HG02678 (cell line): ENCODE data around the gene CMKLR1.

ENCODE experiments used
- ATAC-seq: cut with Tn5 transposase; IDR thresholded peaks from one replicate; pipeline ENCODE4 v1.9.1; 2021; ENCODE audit warnings: mild to moderate bottlenecking, moderate library complexity; ENCODE audit not compliant: unreplicated experiment

The CMKLR1 gene

DNA sequence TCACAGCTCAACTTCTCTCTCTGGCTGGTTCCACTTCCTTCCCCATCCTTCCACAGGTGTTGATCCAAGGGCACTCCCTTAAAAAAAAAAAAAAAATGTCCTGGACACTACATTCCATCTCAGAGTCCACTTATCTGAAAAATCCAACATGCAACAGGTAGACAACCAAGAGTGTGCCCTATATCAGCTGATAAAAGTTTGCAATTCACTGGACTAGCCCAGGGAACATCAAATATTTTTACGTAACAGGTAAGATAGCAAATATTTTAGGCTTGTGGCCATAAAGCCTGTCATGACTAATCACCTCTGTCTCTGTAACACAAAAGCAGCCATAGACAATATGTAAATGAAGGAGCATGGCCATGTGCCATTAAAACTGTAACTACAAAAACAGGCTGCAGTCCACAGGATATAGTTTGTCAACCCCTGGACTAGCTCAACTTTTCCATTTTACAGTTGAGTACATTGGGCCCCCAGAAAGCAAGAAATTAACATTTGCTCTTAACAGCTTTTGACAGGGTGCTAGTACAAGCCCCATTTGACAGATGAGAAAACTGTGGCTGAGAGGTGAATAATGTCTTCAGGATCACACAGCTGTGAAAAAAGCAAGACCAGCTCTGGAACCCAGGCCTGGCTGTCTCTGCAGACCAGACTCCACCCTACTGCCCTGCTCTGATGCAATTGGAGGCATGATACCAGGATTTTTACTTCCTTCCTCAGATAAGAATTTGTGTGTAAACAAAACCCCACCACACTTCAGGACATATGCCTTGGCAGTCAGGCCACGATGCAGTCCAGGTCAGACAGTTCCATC is 68.9 kb downstream of the CMKLR1 start:
- ATAC-seq = no peak

DNA sequence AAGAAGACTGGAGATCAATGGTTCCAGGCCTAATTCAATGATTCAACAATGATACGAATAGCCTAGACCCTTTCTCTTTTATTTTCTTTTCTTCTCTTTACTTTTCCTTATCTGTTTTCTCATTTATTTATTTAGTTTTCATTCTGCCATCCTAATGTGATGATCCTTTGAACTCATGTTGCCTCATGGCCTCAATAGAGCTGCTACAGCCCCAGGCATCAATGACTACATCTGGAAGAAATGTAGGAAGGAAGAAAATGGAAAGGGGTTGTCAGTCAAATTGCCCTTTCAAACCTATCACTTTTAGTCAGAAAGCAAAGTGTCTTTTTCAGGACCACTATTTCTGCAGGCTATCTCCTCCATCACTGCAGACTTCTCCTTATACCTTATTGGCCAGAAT is 69.9 kb downstream of the CMKLR1 start:
- no peak for ATAC-seq

DNA sequence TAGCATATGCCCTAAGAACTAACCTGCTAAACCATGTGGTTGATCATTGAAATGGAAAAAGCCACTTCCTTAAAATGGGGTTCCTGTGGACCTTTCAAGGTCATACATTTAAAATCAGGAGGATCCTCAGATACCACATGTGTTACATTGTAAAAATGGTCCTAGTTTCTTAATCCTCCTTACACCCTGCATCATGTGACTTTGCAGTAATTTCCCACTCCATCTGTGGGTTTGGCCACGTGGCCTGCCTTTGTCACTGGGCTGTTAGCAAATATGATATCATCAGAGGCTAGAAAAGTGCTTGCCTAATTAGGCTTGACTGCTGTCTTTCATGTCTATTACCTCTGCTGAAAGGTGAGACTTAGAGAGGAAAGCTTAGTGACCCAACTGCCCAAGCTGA is 70.7 kb downstream of the CMKLR1 start:
- ATAC-seq = no peak

DNA sequence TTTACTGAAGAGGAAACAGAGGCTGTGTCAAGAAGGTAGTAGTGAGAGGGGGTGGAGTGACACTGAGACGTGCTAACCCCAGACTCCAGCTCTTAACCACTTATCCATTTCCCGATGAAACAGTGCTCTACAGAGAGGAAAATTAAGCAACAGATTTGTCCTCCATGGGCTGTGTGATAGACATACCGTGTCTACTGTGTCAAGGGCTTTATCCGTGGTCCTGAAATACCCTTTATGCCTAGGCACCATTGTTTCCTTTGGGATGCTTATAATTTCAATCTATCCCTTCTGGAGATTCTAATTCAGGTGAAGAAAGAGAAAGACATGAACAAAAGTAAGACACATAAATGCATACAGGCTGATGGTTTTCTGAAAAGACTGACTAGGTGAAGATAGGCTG is 71.7 kb downstream of the CMKLR1 start:
- ATAC-seq = no peak

DNA sequence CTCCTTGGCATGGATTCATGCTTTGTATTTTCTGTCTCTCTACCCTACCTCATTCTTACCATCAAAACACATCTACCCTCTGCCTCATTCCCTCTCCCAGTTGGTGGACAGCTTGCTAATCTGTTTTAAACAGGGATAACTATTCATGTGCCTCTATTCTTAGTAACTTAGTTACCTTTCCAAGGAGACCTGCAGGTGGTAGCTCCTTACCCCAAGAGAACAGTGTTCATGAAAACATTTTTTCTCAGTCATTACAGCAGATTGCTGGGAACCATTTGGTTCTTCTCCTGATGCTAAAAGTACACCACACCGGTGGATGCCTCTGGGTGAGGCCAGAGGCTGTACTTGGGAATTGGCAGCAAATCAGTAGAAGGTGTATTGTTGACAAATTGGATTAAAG is 73.0 kb downstream of the CMKLR1 start:
- ATAC-seq = no peak

DNA sequence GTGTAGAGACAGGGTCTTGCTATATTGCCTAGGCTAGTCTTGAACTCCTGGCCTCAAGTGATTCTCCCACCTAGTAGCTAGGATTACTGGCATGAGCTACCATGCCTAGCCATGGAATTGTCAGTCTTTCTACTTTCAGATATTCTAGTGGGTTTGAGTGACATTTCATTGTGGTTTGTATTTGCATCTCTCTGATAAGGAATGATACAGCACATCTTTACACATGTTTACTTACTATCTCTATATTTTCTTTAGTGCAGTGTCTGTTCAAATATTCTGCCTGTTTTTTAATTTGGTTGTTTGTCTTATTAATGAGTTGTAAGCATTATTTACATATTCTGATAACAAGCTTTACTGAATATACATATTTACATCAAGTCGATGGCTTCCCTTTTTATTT is 73.6 kb downstream of the CMKLR1 start:
- ATAC-seq = no peak

DNA sequence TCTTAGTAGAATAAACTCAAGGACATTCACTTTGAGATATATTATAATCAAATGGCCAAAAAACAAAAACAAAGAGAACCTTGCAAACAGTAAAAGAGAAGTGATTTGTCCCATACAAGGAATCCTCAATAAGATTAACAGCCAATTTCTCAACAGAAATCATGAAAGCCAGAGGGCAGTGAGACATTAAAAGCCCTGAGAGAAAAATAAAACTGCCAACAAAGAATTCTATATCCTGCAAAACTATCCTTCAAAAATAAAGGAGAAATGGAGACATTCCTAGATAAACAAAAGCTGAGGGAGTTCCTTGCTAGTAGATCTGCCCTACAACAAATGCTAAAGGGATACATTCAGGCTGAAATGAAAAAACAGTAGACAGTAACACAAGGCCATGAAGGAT is 78.1 kb downstream of the CMKLR1 start:
- ATAC-seq = no peak

DNA sequence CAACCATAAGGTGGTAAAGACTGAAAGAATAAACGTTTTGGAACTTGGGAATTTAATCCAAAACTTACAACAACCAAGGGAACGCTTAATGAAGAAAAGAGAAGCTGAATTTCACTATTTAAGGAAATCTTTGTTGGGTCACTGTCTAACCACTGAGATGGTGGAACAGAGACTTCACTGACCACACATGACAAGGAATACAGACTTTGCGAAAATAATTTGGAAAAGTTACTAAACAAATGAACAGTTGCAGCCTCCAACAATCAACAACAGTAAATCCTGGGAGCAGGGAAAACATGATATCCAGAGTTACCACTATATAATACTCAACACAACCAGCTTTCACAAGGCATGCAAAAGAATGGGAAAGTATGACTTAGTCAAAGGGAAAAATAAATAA is 79.1 kb downstream of the CMKLR1 start:
- no peak for ATAC-seq

DNA sequence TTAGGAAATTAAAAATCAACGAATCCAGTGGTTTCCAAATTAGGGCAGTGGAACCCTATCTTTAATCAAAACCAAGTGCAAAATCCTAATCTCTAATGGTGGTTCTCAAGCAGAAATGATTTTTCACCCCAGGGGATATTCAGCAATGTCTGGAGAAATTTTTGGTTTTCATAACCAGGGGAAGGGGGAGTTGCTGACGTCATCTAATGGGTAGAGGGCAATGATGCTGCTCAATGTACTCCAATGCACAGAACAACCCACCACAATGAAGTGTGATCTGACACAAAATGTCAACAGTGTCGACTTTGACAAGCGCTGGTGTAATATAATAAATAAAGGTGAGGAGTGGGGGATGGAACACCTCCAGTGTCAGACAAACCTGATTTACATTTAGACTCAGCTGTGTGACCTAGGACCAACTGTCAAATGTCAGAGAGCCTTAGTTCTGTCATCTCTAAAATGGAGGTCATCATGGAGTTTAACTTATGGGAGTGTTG is 81.5 kb downstream of the CMKLR1 start:
- ATAC-seq = no peak

DNA sequence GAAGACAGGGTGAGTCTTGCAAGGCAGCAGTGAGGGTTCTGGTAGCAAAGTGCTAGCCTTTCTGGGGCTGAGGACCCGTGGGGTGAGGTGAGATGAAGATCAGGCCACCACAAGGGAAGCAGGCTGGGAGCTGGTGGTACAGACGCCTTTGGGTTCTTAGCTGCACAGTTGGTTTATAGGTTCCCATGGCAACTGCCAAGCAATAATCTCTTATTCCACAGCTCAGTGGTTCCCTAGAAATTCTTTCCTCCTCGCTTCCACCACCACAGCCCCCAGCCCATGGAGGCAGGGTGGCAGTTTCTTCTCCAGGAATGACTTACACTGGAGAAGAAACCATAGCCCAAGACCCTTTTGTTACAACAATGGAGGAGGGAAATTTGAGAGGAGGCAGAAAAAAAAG is 82.1 kb downstream of the CMKLR1 start:
- no peak for ATAC-seq

DNA sequence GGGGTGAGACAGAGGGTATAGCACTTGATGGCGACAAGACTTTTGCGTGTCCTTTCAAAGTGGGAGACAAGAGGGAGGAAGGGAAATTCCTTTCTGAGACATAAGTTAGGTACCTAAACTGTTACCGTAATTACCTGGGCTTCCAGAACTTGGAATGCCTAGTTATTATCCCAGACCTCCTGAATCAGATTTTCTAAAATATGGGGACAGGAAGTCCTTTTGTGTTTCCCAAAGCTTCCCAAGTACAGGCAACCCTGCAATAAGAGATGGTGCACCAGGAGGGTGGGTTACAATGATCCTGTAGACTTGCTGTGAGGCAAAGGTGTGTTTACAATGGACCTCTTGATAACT is 83.9 kb downstream of the CMKLR1 start:
- no peak for ATAC-seq

DNA sequence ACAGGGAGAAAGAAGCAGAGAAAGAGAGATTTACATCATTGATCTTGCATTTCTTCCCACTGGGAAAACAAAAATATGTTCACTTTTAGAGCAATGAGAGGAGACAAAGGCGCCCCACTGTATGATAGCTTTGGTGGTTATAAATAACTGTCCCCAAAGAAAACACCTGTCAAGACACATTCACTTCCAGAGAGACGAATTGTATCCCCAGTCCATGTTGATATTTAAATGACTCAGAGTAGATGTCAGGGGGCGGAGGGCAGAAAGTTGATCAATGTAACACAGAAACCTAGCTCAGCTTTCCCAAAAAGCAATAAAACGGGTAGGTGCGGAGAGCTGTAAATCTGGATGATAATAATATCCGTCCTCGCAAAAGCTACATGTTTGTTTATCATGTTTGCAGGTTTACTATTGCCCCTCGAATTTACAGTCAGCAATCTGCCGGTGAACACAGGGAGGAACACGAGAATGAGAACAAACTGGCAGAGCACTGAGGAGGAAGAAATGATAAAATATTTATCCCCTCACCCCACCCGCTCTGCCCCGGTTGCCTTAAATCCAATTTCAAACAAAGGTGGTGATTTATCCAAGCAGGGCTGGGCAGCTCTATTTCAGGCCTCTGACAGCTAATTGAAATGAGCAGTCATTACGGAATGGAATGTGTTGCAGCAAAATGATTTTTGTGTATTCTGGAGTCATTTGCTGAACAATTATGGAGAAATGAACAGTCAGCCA is 84.4 kb downstream of the CMKLR1 start:
- ATAC-seq = no peak

DNA sequence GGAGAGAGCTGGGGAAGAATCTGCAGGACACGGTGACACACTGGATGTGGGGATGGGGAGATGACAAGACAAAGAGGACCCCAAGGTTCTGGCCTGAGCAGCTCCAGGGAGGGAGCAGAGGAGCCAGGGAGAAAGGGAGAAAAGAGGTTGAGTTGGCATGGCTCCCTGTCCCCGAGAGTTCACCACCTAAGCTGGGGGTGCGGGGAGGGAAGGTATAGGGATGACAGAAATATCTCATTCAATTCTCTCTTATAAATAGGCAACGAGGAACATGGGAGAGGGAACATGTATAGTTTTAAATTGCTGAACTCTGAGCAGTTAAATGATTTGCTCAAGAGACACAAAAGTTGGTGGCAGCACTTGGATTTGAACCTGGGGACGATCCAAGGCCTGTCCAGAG is 85.1 kb downstream of the CMKLR1 start:
- no peak for ATAC-seq

DNA sequence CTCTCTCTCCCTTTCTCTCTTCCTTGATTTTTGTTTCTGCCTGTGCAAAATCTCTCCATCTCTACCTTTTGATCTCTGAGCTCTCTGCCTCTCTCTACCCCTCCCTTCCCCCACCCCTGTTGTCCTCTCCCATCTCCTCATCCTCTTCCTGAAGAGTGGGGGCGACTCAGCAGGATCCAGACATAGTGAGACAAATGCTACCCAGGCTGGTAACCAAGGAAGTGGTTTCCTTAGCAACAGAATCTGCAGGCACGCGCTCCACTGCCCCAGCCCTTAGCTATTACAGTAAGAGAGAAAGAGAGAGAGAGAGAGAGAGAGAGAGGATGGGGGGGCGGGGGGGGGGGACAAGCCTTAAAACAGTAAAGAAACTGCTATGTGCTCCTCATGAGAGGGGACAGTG is 85.6 kb downstream of the CMKLR1 start:
- no peak for ATAC-seq

DNA sequence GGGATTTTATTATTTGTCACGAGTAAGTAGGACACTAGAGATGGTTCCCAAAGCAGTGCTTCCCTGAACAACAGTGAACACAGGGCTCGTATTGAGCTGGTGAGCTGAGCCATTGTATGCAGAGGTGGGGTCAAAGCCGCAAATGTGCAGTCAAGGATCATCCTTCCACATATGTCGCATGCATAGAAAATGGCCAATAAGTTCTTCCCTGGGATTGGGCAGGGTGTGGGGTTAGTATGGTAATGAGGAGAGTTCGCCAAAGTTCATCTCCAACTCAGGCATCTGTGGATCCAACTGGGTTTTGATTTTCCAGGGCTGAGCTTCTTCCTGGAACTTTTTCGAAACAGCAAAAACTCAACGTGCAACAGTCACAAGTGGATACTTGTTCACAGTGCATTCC is 86.6 kb downstream of the CMKLR1 start:
- no peak for ATAC-seq

DNA sequence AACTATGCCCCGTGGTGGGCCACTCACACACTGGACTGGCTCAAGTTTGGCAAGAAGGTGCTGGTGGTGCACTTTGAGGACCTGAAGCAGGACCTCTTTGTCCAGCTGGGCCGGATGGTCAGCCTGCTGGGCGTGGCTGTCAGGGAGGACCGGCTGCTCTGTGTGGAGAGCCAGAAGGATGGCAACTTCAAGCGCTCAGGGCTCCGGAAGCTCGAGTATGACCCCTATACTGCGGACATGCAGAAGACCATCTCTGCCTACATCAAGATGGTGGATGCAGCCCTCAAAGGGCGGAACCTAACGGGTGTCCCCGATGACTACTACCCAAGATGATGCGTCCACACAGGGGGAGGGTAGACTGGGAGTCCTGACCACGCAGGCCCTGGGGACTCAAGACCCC is 91.1 kb downstream of the CMKLR1 start:
- ATAC-seq = no peak

DNA sequence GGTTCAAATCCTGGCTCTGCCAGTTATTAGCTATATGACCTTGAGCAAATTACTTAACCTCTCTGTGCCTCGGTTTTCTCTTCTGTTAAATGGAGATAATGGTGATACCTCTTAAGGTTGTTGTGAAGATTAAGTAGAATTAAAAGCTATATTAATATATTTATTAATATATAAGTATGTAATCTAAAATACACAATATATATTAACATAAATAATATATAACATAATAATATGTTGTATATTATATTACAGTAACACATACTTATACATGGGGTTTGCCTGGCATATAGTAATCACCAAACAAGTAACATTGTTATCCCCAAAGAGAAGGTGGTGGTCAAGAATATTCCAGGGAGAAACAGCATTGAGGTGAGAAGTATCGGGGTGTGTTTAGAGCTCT is 92.0 kb downstream of the CMKLR1 start:
- ATAC-seq = no peak

DNA sequence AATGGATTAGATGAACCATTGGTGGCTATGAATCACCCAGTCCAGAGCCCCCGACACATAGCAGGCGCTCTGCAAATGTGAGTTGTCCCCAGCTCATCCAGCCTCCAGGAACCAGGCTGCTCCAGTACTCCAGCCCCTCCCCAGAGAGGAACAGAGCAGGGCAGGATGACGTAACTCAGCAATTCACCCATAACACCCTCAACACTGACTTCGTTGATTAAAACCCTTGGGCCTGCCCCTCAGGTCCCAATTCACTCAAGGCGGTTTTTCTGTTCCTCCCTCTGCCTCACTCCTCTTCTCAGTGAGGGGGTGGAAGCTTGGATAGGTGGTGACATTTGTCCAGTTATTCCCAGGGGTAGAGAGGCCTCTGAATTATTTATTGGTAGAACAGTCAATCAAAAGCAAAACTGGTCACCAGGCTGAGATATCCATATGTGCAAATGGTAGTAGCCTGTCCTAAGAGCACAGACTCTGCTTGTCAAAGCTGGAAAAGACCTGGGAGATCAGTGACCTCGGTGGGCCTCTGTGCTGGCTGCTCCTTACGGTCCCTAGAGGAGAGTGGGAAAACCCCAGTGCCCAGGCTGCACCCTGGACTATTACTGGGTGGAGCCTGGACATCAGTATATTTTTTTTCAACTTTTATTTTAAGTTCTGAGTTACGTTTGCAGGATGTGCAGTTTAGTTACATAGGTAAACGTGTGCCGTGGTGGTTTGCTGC is 97.0 kb downstream of the CMKLR1 start:
- no peak for ATAC-seq

DNA sequence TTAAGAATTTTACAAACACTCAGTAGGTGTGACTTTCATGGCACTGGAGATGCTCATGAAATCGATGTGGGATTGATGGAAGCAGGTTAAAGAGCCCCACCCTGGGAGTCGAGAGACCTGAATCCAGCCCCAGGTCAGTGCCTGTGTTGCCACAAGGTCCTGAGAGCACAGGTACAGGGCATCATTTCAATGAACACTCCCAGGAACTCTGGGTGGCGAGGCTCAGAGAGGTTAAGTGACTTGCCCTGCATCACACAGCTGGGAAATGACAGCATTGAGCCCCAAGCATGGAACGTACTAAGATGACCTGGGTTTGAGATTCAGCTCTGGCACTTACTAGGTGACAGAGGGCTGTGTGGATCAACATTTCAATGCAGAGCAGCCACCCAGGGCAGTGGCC is 98.2 kb downstream of the CMKLR1 start:
- no peak for ATAC-seq

DNA sequence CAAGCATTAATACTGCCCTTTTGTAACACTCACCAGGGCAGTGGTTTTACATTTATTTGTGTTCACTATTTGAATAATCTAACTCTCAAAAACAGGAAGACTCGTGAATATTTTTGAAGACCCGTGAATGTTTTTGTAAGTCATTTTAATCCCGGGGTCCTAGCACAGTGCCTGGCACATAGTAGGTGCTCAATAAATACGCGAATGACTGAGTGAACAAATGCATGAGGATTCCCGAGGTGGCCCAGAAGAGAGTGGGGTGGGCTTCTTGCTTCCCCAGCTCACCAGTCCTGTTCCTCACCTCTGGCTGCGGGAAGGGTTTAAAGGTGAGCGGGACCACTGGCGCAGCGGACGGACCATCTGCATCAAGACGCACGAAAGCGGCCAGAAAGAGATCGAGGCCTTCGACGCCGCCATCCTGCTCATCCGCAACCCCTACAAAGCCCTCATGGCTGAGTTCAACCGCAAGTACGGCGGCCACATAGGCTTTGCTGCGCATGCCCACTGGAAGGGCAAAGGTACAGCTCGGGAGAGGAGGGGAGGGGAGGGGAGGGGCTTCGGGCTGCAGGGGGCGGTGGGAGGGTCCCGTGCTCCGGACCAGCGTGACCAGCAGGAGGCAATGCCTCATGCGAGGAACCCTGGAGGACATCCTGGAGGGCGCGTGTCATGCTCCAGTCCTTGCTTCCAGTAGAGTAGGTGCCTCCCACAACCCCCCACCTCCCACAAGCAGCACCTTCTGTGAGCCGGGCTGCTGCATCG is 98.9 kb downstream of the CMKLR1 start:
- ATAC-seq = no peak

DNA sequence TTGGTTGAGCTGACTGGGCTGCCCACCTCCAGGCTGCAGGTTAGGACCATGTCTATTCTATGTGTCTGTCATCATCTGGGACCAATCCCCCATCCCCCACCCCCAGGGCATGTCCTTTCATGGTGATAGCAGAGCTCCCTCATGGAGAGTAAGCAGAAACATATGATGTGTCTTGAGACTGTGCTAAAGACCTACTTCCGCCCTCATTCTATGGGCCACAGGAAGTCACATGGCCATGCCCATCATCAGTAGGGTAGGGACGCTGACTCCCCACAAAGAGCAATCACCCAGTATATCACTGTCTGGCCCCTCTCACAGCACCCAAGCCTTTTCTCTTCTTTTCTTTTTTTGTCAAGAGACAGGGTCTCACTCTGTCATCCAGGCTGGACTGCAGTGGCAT is 99.7 kb downstream of the CMKLR1 start:
- ATAC-seq = no peak
